RWPE2 (cell line): Measurements from ENCODE around the gene DMBX1.

Experiments used
- ATAC-seq: fragments of 200-7000 bp; cut with Tn5 transposase; 3 replicates; pipeline ENCODE4 v1.9.1; 2021; ENCODE audit warnings: low read depth
- DNase-seq: peaks from one replicate; pipeline ENCODE4 v3.0.0-alpha.2; 2020; ENCODE audit warnings: low spot score
- H3K27ac ChIP-seq: fragments of 450-650 bp; 2 replicates; pipeline ENCODE4 v1.5.1; 2017; ENCODE audit warnings: mild to moderate bottlenecking; ENCODE audit not compliant: poor library complexity, severe bottlenecking
- H3K27me3 ChIP-seq: fragments of 250-450 bp; sonication (Bioruptor Pico); 2 replicates; pipeline ENCODE4 v1.5.1; 2021; ENCODE audit warnings: mild to moderate bottlenecking, moderate library complexity; ENCODE audit not compliant: insufficient read depth, poor library complexity, severe bottlenecking
- H3K36me3 ChIP-seq: fragments of 250-450 bp; sonication (Bioruptor Pico); 2 replicates; pipeline ENCODE4 v1.5.1; 2020; ENCODE audit warnings: low read depth, mild to moderate bottlenecking, moderate library complexity
- H3K4me1 ChIP-seq: fragments of 250-450 bp; sonication (Bioruptor Pico); 2 replicates; pipeline ENCODE4 v1.5.1; 2021; ENCODE audit warnings: mild to moderate bottlenecking, moderate library complexity; ENCODE audit not compliant: insufficient read depth, poor library complexity, severe bottlenecking
- H3K4me3 ChIP-seq: fragments of 250-450 bp; sonication (Bioruptor Pico); 2 replicates; pipeline ENCODE4 v1.5.1; 2021; ENCODE audit warnings: mild to moderate bottlenecking, moderate library complexity; ENCODE audit not compliant: severe bottlenecking
- H3K9me3 ChIP-seq: fragments of 250-450 bp; sonication (Bioruptor Pico); 2 replicates; pipeline ENCODE4 v1.5.1; 2021; ENCODE audit warnings: mild to moderate bottlenecking, moderate library complexity; ENCODE audit not compliant: severe bottlenecking
- TF ChIP-seq, protein P1 (sequence below): fragments of 450-650 bp; IDR thresholded peaks from one replicate; pipeline ENCODE4 v1.5.1; 2017; ENCODE audit warnings: mild to moderate bottlenecking, moderate library complexity; ENCODE audit not compliant: poor library complexity, severe bottlenecking

DMBX1 gene

GRCh38 chr1:46517010-46517600, 27.5 kb downstream of the DMBX1 start:
- Histone ChIP-seq H3K4me3 (no peak overlapping the region), H3K27ac (peak overlapping the region; percentile 3), H3K4me1 (peaks cover 14% of the 10 kb centered on the region), H3K36me3 (no peaks in the 10 kb centered on the region), H3K27me3 (no peaks in the 10 kb centered on the region), H3K9me3 (no peaks in the 10 kb centered on the region)
- DNase-seq (no peak), ATAC-seq (peak; percentile 75)
- TF ChIP-seq, protein P1, sequence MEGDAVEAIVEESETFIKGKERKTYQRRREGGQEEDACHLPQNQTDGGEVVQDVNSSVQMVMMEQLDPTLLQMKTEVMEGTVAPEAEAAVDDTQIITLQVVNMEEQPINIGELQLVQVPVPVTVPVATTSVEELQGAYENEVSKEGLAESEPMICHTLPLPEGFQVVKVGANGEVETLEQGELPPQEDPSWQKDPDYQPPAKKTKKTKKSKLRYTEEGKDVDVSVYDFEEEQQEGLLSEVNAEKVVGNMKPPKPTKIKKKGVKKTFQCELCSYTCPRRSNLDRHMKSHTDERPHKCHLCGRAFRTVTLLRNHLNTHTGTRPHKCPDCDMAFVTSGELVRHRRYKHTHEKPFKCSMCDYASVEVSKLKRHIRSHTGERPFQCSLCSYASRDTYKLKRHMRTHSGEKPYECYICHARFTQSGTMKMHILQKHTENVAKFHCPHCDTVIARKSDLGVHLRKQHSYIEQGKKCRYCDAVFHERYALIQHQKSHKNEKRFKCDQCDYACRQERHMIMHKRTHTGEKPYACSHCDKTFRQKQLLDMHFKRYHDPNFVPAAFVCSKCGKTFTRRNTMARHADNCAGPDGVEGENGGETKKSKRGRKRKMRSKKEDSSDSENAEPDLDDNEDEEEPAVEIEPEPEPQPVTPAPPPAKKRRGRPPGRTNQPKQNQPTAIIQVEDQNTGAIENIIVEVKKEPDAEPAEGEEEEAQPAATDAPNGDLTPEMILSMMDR: no peak

GRCh38 chr1:46517932-46518498, 28.4 kb downstream of the DMBX1 start:
- TF ChIP-seq, protein P1: no peak
- Histone ChIP-seq H3K27me3 (no peaks in the 10 kb centered on the region), H3K4me1 (peaks cover 22% of the 10 kb centered on the region), H3K36me3 (no peaks in the 10 kb centered on the region), H3K27ac (peak overlapping the region; percentile 3), H3K9me3 (no peaks in the 10 kb centered on the region), H3K4me3 (no peak overlapping the region)
- no peak for ATAC-seq
- DNase-seq: no peak

DNA sequence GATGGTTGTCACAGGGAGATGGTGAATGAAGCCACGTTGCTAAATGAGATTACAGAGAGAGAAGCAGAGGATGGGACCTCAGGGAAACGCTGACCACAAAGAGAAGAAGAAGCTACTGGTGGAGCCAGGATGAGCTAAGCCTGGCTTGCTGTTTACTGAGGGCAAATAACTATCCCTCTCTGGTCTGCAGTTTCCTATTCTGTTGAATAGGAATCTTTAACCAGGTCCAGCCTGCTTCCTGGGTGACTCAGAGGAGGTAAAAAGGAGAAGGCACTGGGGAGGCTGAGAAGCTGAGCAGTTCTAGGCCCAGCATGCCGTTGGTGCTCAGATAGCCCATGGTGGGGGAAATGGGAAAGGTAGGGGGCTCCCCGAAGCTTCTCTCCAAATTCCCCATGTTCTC, 29.6 kb downstream of the DMBX1 start:
- Histone ChIP-seq H3K27me3 (no peaks in the 10 kb centered on the region), H3K4me1 (peaks cover 23% of the 10 kb centered on the region), H3K27ac (no peak overlapping the region), H3K4me3 (no peak overlapping the region), H3K9me3 (no peaks in the 10 kb centered on the region), H3K36me3 (no peaks in the 10 kb centered on the region)
- TF ChIP-seq, protein P1: no peak
- ATAC-seq (no peak), DNase-seq (no peak)

- ATAC-seq (peak; percentile 78), DNase-seq (no peak)
- Histone ChIP-seq H3K4me3 (no peak overlapping the region), H3K36me3 (no peaks in the 10 kb centered on the region), H3K4me1 (peaks cover 23% of the 10 kb centered on the region), H3K27ac (peak overlapping the region; percentile 26), H3K9me3 (no peaks in the 10 kb centered on the region), H3K27me3 (no peaks in the 10 kb centered on the region)
- TF ChIP-seq, protein P1: no peak
These were observed 30.7 kb downstream of the DMBX1 start for GRCh38 chr1:46520063-46520911.
